Transverse colon (tissue), 4 donors: Measurements from ENCODE around the gene CADM4. TPM values are rescaled to one million over a fixed set of nuclear protein-coding genes. Genes with fewer than 3 reads are reported as not detected.

Experiments used
- DNase-seq: peaks from one replicate; pipeline ENCODE4 v3.0.0-alpha.2; 2019
- H3K27ac ChIP-seq, 4 donors: fragments of 200-600 bp; sonication (generic); 2 replicates each; pipeline ENCODE4 v1.5.1; 2016 to 2018; ENCODE audit warnings: inconsistent platforms in 4 of 4
- H3K27me3 ChIP-seq: fragments of 200-600 bp; sonication (generic); 2 replicates; pipeline ENCODE4 v1.5.1; 2017; ENCODE audit warnings: inconsistent platforms
- H3K36me3 ChIP-seq, 4 donors: fragments of 200-600 bp; sonication (generic); 2 replicates each; pipeline ENCODE4 v1.5.1; 2017 to 2019; ENCODE audit warnings: inconsistent platforms in 4 of 4
- H3K4me1 ChIP-seq, 4 donors: fragments of 200-600 bp; sonication (generic); 2 replicates each; pipeline ENCODE4 v1.5.1; 2017 to 2020; ENCODE audit warnings: inconsistent platforms in 4 of 4
- H3K4me3 ChIP-seq, 4 donors: fragments of 200-600 bp; sonication (generic); 1 replicate in 1 of 4; 2 replicates in 3 of 4; pipeline versions ENCODE4 v1.5.1 to v1.6.1; 2017 to 2019; ENCODE audit warnings: inconsistent platforms in 4 of 4
- H3K9me3 ChIP-seq, 2 donors: fragments of 200-600 bp; sonication (generic); 2 replicates each; pipeline ENCODE4 v1.5.1; 2017 to 2019; ENCODE audit warnings: inconsistent platforms in 2 of 2
- EP300 ChIP-seq: sonication (generic); formaldehyde crosslinking; IDR thresholded peaks from one replicate; pipeline ENCODE4 v1.6.1; 2017; ENCODE audit warnings: antibody characterized with exemption, low read depth
- POLR2A ChIP-seq: fragments of 450-650 bp; IDR thresholded peaks from one replicate; pipeline ENCODE4 v1.6.1; 2016; ENCODE audit warnings: antibody characterized with exemption, mild to moderate bottlenecking, moderate library complexity
- POLR2AphosphoS5 ChIP-seq, 3 donors: sonication (generic); formaldehyde crosslinking; IDR thresholded peaks; one replicate each; pipeline ENCODE4 v1.6.1; 2016; ENCODE audit warnings: antibody characterized with exemption in 3 of 3
- WGBS, 2 donors: methylation state at CpG; one replicate each; pipeline ENCODE4 v1.1.5; 2018; ENCODE audit warnings: low coverage in 1 of 2; 5-methylcytosine and 5-hydroxymethylcytosine counted together
- in situ Hi-C, 4 donors: fragments of 200-750 bp; cut with MboI; loops; one replicate each; pipeline versions ENCODE4 v1.15.0 to v1.15.1; 2017; ENCODE audit warnings: low sequenced_read_pairs in 3 of 4, low pct_ligation_motif_present in 1 of 4, low pct_unique_long_range_greater_than_20kb in 1 of 4
- intact Hi-C: fragments of 100-400 bp; cut with DNase I; formaldehyde crosslinking; loops from one replicate; pipeline ENCODE4 v1.15.1; 2023; ENCODE audit warnings: low total_unique reads
- total RNA-seq, 4 donors: library from RNA; depleted of rRNA; stranded (reverse); fragments of >200 nt; gene quantifications; one replicate each; pipeline ENCODE4 v1.1.0, GENCODE V29; 2016
- TF ChIP-seq, protein P1 (sequence below), 5 experiments: fragments of 200-600 bp in 3 of 5; fragments of 450-650 bp in 2 of 5; sonication (generic) in 3 of 5; IDR thresholded peaks; 1 replicate in 2 of 5; 2 replicates in 3 of 5; pipeline ENCODE4 v1.5.1; 2016 to 2017; ENCODE audit warnings: antibody characterized with exemption in 5 of 5, inconsistent platforms in 3 of 5, mild to moderate bottlenecking in 2 of 5, moderate library complexity in 1 of 5

The CADM4 gene
- total RNA-seq, 4 donors from 2014 or later = 2.5 to 4.0 (median 3.7) TPM; not detected in 1

DNA sequence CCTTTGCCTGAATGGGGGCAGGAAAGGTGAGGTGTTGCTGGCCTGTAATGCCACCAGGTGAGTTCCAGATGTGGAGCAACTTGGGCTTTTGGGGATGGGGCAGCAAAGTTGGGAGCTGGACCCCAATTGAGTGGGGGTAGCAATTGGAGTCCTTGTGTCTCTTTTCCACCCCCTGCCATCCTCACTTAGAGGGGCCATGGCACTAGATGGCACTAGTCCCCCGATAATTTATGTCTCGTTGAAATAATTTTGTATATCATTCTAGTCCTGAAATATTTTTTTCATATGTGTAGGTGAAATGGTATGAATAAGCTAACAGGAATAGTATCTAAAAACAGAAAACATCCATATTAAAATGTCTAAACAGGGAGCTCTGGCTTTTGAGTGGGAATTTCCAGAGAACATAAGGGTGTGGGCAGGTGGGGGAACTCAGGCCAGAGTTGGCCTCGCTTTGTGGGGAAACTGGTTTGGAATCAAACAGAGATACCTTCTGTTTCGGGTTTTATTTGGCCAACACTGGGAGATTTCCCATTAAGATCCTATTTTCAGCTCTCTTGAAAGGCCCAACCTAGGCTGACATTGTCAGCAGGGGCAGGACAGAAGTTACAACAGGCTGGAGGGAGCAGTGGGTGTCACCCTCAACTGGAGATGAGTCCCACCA lies 39.9 kb downstream of the CADM4 start:
- intact Hi-C loops = loop anchor here (10.0 kb wide), 1 partner anchor 65 kb away; the partner anchor contains the start of gene ZNF575
- H3K4me3 ChIP-seq = no peak overlapping the region
- in situ Hi-C loops = no loop called here
- WGBS, 2 donors = 87 to 89% methylated on average over 3 to 4 of the region's 4 CpGs
- DNase-seq = no peak
- no peaks in the 10 kb centered on the region for H3K27me3 ChIP-seq
- TF ChIP-seq, protein P1, sequence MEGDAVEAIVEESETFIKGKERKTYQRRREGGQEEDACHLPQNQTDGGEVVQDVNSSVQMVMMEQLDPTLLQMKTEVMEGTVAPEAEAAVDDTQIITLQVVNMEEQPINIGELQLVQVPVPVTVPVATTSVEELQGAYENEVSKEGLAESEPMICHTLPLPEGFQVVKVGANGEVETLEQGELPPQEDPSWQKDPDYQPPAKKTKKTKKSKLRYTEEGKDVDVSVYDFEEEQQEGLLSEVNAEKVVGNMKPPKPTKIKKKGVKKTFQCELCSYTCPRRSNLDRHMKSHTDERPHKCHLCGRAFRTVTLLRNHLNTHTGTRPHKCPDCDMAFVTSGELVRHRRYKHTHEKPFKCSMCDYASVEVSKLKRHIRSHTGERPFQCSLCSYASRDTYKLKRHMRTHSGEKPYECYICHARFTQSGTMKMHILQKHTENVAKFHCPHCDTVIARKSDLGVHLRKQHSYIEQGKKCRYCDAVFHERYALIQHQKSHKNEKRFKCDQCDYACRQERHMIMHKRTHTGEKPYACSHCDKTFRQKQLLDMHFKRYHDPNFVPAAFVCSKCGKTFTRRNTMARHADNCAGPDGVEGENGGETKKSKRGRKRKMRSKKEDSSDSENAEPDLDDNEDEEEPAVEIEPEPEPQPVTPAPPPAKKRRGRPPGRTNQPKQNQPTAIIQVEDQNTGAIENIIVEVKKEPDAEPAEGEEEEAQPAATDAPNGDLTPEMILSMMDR (IDR thresholded peaks at IDR 0.05) = no peak
- TF ChIP-seq POLR2A (no peak), POLR2AphosphoS5 (IDR thresholded peaks at IDR 0.05) (no peak), EP300 (no peak)
- H3K9me3 ChIP-seq = no peaks in the 10 kb centered on the region
- H3K27ac ChIP-seq = no peak overlapping the region
- peaks cover 14 to 24% (median 20%) of the 10 kb centered on the region in 4 donors for H3K4me1 ChIP-seq
- peaks cover 0 to 6% (median 3%) of the 10 kb centered on the region in 4 donors for H3K36me3 ChIP-seq

DNA sequence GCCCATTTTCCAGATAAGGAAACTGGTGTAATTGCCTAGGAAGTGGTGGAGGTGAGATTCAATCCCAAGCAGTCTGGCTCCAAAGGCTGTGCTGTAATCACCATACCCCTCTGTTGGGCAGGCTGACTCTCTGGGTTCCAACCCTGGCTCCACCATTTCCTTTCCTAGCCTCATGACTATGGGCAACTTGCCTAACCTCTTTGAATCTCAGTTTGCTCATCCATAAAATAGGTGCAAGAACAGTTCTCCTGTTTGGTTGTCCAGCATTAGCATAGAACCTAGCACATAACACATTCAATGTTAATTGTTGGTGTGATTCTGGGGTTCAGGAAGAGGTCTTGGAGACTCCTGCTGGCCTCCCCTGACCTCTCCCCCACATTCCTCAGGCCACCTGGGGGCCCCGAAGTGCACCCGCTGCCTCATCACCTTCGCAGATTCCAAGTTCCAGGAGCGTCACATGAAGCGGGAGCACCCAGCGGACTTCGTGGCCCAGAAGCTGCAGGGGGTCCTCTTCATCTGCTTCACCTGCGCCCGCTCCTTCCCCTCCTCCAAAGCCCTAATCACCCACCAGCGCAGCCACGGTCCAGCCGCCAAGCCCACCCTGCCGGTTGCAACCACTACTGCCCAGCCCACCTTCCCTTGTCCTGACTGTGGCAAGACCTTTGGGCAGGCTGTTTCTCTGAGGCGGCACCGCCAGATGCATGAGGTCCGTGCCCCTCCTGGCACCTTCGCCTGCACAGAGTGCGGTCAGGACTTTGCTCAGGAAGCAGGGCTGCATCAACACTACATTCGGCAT lies 41.0 kb downstream of the CADM4 start:
- DNase-seq = no peak
- no peaks in the 10 kb centered on the region for H3K27me3 ChIP-seq
- intact Hi-C loops (loop anchor here (10.0 kb wide), 1 partner anchor 64 kb away; the partner anchor contains the start of gene ZNF575), in situ Hi-C loops (no loop called here)
- H3K27ac ChIP-seq = no peak overlapping the region
- H3K4me1 ChIP-seq = peaks cover 25 to 34% (median 29%) of the 10 kb centered on the region in 4 donors
- TF ChIP-seq EP300 (no peak), POLR2A (no peak)
- H3K9me3 ChIP-seq = no peaks in the 10 kb centered on the region
- no peak overlapping the region for H3K4me3 ChIP-seq
- H3K36me3 ChIP-seq = peaks cover 0 to 6% (median 3%) of the 10 kb centered on the region in 4 donors
- 92 to 100% methylated on average over 4 to 19 of the region's 19 CpGs for WGBS, 2 donors

GRCh38 chr19:43597876-43598275 lies 41.8 kb downstream of the CADM4 start:
- 40 to 43% methylated on average over 4 to 5 of the region's 5 CpGs for WGBS, 2 donors
- Histone ChIP-seq H3K27me3 (no peaks in the 10 kb centered on the region), H3K9me3 (no peaks in the 10 kb centered on the region), H3K4me3 (peak overlapping the region in 1 of 4 donors; percentile 88), H3K27ac (peak overlapping the region in 2 of 4 donors; percentile 86 to 97), H3K36me3 (peaks cover 0 to 9% (median 5%) of the 10 kb centered on the region in 4 donors), H3K4me1 (peaks cover 25 to 40% (median 31%) of the 10 kb centered on the region in 4 donors)
- no peak for TF ChIP-seq POLR2AphosphoS5 (IDR thresholded peaks at IDR 0.05)
- TF ChIP-seq POLR2A = no peak
- no peak for TF ChIP-seq EP300
- TF ChIP-seq, protein P1 (IDR thresholded peaks at IDR 0.05) = no peak
- DNase-seq = no peak
- intact Hi-C loops = loop anchor here (10.0 kb wide), 1 partner anchor 63 kb away; the partner anchor contains the start of gene ZNF575
- in situ Hi-C loops = no loop called here

DNA sequence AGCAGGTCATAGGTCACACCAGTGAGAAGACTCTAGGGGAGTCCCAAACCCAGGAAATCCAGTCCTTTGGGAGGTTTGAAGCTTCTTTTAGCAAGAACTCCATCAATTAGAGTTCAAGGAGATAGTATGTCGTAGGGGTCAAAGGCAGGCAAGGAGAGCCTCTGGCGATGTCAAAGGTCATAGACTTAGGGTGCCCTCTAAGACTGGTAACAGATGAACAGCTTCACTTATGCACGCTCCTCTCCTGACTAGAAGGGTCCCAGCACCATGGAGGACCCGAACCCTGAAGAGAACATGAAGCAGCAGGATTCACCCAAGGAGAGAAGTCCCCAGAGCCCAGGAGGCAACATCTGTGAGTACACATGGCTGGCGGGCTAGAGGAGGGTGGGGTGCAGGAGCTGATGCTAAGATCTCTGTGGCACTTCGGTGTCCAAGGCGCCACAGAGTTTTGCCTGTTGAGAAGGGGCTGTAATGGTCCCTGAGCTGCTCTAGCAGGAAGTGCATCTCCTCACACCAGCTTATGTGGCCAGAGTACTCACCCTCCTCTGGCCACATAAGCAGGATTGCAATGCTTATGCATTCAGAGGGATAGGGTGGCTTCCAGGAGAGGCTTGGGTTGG lies 42.7 kb downstream of the CADM4 start:
- WGBS, 2 donors = 24% methylated on average over 7 of the region's 7 CpGs; no CpG with 5 or more reads in 1 of the 2 donors
- Histone ChIP-seq H3K27ac (peak overlapping the region; percentile 86 to 98 (median 96)), H3K9me3 (no peaks in the 10 kb centered on the region), H3K36me3 (peaks cover 0 to 18% (median 9%) of the 10 kb centered on the region in 4 donors), H3K27me3 (no peaks in the 10 kb centered on the region), H3K4me1 (peaks cover 25 to 40% (median 31%) of the 10 kb centered on the region in 4 donors), H3K4me3 (peak overlapping the region; percentile 50 to 88 (median 66))
- intact Hi-C loops = loop anchor here (10.0 kb wide), 1 partner anchor 62 kb away; the partner anchor contains the start of gene ZNF575
- TF ChIP-seq, protein P1 (IDR thresholded peaks at IDR 0.05) = no peak
- TF ChIP-seq POLR2AphosphoS5 (IDR thresholded peaks at IDR 0.05) (no peak), POLR2A (no peak), EP300 (no peak)
- no peak for DNase-seq
- in situ Hi-C loops = no loop called here
